HPDE6-E6E7 (cell line): ENCODE measurements around the gene PPM1H.
"Not testable (repeated sequence)": the region's sequence is repeated elsewhere in the genome, so short reads cannot be mapped to it uniquely, and the experiment has no call there.

Experiments
- DNase-seq: peaks from one replicate; pipeline ENCODE4 v3.0.0; 2011; ENCODE audit warnings: missing footprints; ENCODE audit errors: extremely low spot score

Gene PPM1H

DNA sequence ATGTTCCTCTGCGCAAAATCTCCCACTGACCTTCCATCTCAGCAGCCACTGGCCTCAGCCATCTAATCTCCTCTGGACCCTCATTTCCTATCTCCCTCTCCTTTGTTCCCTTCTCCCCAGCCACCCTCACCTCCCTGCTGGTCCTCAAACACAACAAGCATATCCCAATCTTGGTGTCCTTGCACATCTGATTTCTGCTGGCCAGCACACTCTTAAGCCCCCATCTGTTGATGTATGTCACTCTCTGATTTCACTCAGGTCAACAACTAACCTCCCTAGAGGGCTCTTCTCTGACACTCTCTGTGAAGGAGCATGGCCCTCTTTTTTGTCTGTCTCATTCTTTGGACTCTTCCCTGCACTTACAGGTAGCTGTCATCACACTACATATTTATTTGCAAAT, 25.6 kb downstream of the PPM1H start:
- DNase-seq: no peak

DNA sequence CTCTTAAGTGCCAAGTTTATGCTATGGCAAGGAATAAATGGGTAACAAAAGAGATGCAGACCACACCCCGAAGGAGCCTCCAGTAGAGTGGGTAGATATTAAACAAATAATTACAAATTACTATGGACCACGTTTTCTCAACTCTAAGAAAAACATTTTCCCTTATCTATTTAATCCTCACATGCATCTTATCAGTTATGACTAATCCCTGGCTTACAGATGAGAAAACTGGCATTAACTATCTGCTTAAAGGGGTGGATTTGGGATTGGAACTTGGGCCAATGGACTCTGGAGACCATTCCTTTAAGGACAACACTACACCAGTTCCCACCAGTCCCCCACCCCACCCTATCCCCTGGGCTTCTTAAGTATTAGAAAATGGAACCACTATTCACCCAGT, 26.3 kb downstream of the PPM1H start:
- no peak for DNase-seq

DNA sequence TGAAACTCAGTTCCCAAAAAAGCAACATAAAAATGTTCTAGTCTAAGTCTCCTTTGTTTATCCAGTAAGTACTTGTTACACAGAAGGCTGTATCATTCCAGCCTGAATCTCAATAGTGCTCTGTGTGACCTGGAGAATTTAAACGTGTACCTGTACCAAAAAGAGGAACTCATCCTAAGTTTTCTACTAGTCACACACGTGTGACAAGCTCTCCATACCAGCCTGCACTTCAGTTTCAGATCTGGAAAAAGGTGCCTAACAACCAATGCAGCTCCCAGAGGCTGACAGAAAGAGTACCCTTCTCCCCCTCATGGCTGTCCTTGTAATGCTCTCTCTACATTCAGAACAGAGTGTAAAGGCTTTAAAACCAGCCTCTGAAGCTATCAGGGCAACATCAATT, 27.4 kb downstream of the PPM1H start:
- no peak for DNase-seq

DNA sequence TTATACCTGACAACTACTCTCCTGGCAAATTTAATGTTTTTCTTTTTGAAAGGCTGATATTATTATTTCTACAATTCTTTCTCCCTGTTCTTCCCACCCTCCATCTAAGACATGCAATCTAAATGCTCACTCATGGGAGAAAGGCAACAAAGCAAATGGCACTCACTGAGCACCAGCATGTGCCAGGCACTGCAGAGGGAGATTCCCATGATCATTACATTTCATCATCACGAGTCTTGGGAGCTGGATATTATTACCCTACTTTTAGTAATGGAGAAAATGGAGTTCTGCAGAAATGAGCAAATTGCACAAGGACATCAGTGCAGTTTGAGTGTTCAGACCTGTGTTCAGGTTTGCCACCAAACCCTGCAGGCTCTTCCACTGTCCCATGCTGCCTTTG, 27.9 kb downstream of the PPM1H start:
- DNase-seq: no peak

DNA sequence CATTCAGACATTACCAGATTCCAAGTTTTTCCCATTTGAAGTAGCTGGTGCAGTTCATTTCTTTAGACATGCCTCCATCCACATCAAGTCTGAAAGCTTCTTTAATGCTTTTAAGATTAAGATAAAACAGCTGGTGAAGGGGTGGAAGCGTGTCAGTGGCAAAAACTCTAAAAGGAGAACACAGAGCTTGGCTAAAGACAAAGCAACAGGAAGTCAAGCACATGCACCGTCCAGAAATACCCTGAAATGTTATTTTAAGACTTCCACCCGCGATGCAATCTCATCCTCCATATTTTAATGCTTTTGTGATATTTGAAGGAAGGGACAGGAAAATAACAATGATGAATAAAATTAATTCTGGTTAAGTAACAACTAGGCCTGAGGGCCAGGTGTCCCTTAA, 31.8 kb downstream of the PPM1H start:
- DNase-seq: no peak

DNA sequence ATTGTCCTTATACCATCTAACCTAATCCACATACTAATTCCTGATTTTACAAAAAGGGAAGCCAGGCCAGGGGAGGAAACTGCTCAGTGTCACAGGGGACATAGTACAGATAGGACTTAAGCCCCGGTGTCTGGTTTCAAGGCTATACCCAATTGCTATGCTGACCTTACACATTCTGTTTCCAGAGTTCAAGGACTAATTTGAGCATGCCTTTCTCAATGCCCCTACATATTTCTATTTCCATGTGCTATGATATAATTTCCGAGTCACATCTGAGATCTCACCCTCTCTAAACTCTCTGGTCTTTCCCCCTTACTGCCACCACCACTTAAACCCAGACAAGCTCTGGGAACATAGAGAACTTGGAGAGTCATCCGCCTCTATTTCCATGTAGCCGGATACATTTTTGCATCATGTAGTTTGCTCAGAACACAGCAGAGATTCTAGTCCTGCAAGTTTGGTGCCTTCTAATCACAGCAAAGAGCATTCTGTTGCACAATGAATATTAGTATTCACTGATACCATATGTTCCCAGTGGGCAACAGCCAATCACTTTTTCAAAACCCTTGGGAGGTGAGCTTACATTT, 34.2 kb downstream of the PPM1H start:
- no peak for DNase-seq

DNA sequence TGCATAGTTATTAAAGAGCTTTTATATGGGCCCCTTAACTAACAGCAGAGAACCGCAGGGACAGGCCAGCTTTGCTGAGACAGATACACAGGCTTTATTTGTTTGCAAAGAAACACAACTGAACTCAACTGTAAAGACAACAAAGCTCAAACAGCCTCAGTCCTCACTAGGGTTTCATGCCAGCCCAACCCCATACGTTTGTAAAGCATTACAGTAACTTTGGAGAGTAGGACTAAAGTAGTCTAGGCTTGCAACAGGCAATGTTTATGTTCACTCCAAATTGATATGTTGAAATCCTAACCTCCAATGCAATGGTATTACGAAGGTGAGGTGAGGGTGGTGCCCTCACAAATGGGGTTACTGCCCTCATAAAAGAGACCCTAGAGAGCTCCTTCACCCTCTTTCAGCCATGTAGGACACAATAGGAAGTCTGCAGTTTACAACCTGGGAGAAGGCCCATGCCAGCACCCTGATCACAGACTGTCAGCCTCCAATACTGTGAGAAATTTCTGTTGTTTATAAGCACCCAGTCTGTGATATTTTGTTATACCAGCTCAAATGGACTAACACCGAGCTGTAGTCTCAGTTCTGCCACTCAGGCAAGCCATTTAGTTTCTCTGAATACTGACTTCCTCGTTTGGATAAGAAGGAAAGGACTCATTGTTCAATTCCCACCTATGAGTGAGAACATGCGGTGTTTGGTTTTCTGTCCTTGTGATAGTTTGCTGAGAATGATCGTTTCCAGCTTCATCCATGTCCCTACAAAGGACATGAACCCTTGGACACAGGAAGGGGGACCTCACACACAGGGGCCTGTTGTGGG, 35.2 kb downstream of the PPM1H start:
- no peak for DNase-seq

DNA sequence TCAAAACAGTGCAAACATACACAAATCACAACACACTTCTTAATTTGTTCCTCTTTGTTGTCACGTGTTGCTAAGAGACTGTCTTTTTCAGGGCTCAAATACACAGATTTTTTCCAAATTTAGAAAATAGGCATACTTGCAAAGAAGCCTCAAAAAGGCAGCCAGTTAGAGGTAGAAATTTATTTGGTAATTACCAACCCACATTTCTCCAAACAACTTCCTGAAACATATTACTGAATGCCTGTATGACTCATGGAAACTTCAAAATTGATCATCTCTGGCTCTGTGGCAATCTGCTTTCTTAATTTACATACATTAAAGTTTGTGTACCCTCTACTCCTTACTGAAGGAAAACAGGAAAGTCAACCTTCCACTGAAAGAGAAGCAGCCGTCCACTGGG, 36.4 kb downstream of the PPM1H start:
- DNase-seq: no peak

DNA sequence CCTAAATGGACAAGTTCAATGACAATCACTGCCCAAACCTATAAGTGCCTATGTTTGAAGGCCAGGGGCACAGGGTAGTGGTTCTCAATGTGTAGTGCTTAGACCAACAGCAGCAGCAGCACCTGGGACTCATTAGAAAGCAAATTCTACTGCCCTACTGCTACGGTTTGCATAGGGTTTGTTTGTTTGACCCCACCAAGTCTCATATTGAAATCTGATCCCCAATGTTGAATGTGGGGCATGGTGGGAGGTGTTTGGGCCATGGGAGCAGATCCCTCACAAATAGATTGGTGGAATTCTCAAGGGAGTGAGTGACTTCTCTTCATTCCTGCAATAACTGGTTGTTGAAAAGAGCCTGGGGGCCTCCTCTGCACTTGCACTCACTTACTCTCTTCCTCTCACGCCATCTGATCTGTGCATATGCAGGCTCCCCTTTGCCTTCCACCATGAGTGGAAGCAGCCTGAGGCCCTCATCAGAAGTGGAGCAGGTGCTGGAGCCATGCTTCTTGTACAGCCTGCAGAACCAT, 39.5 kb downstream of the PPM1H start:
- no peak for DNase-seq

DNA sequence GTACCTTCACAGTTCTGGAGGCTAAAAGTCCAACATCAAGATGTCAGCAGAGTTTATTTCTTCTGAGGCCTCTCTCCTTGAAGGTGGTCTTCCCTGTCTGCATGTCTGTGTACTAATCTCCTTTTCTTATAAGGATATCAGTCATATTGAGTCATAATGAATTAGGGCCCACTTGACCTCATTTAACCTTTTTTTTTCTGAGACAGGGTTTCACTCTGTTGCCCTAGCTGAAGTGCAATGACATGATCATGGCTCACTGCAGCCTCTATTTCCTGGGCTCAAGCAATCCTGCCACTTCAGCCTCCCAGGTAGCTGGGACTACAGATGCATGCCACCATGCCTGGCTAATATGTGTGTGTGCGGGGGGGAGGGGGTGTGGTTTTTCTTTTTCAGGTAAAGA, 41.7 kb downstream of the PPM1H start:
- DNase-seq: no peak

DNA sequence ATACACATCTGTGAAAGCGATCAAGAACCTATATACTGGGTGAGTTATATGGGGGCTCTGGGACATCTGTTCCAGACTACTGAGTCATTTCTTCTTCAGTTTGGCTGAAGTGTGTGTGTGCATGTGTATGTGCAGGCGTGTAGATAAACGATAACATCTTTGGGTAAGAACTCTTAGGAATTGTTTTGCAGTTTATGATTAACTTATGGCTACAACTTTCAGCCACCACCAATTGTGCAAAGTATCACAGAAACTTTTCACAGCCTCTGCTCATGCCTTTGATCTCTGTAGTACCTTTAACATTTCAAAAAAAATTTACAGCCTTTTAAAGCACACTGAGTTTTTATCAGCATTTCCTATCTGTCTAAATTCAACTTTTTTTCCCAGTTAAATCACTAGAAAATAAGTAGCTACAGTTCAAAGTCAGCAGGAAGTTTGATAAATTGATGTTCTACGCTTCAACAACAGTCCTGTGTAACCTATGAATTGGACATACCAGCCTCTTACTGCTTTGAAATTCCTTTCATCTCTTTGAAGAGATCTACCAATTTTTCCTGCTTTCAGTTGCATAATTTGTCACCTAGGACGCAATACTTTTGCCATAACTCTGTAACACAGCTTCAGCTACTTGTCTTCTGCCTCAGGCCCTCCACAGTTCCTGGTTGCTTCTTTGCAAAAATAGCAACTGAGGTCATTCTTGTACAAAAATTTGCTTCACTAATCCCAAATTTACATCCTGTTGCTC, 43.0 kb downstream of the PPM1H start:
- no peak for DNase-seq

DNA sequence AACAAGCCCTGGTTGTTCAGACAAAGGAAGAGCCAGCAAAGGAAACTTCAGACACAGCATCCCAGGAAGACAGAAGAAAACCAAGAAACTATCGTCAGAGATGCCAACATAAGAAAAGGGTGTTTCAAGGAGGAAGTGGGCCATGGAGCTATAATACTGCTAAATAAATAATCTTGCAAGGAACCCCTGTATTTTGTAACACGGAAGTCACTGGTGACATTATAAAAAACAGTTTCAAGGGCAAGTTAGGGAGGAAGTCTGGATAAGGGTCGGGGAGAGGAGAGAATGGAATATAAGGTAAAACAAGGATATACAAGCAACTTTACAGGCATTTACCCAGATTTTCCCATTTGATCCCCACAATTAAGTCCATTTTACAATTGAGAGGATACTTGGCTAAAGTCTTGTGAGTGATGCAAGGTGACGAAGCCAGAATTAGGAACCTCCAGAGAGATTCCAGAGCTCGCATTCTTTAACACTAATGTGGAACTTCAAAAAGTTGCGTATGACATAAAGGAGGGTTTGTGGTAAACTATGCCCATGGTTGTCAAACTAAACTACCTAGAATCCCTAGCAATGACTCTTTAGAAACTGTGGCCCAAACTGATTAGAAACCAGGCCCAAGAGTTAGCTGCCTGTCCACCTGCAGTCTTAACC, 46.4 kb downstream of the PPM1H start:
- DNase-seq: no peak

DNA sequence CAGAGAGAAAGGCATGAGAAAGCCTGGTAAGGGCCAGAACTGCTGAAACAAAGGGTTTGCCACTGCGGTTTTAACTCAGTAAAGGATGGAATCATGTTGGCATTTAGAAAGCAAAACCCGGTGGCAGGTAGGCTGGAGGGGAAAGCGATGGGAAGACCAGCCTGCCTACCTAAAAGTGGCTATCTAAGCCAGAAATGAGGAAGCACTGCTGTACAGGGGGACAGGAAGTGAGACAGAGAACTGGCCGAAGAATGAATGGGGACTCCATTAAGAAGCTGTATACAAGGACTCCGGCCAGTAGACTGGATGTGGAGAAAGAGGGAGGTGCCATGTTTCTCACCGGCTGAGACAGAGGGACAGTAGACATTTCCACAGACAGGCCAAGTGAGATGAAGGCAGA, 48.2 kb downstream of the PPM1H start:
- DNase-seq: no peak

DNA sequence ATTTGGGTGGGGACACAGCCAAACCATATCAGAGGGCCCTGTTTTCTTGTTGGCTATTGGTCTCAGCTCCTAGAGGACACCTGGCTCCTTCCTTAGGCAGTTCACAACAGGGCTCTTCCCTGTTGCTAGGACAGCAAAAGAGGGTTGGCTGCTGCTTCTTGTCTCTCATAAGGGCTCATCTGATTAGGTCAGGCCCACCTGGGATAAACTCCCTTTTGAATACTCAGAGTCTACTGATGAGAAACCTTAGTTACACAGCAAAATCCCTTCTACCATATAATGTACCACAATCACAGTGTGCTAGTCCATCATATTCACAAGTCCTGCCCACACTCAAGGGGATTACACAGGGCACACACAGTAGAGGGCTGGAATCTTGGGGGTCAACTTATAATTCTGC, 49.7 kb downstream of the PPM1H start:
- DNase-seq: no peak

DNA sequence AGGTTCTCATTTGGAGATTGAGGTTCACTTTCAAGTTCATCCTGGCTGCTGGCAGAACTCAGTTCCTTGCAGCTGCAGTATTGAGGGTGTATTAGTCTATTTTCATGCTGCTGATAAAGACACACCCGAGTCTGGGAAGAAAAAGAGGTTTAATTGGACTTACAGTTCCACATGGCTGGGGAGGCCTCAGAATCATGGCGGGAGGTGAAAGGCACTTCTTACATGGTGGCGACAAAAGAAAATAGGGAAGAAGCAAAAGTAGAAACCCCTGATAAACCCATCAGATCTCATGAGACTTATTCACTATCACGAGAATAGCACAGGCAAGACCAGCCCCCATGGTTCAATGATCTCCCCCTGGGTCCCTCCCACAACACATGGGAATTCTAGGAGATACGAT, 50.1 kb downstream of the PPM1H start:
- not testable (repeated sequence) for DNase-seq

DNA sequence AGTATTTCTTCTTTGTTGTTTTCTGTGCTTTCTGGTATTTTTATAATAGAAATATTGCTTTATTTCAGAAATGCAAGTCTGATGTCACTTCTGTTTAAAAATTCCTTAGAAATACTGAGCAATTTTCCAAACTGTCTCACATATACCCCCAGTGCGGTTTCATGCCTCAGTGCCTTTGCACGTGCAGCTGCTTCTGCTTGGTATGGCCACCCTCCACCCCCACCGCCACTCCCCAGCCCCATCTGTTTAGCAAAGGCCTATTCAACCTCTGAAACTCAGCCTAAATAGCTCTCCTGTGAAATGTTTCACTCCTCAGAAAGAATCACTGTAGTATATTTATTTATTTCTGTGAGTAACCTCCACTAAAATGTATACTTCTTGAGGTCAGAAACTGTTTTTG, 52.3 kb downstream of the PPM1H start:
- DNase-seq: no peak

DNA sequence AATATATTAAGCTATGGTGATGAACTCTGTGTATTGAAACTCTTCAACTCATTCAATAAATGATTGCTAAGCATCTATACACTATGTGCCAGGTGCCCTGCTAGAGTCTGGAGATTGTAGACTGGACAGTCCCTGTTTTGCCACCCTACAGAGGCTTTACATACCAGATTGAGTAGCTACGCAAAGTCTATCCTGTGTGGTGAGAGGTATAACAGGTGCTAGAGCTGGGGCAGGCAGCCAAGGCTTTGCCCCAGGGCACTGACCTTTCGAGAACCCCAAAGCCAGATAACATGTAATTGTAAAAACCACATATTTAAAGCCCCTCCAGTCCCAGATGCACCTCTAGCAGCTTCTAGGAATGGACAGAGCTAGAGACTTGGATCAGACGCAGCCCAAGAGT, 52.8 kb downstream of the PPM1H start:
- DNase-seq: no peak

DNA sequence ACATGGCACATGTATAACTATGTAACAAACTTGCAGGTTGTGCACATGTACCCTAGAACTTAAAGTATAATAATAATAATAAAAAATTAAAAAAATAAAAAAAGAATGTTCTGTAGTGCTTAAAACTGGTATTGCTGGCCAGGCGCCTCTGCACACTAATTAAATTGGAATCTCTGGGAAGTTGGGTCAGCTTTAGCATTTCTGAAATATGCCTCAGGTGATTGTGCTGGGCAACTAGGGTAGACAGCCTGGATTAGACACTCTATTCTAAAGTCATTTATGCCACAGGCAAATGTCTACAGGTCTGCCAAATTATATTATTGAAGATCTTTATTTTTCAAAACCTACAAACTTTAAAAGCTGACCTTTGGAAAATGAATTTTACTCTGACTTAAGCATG, 55.3 kb downstream of the PPM1H start:
- DNase-seq: no peak

DNA sequence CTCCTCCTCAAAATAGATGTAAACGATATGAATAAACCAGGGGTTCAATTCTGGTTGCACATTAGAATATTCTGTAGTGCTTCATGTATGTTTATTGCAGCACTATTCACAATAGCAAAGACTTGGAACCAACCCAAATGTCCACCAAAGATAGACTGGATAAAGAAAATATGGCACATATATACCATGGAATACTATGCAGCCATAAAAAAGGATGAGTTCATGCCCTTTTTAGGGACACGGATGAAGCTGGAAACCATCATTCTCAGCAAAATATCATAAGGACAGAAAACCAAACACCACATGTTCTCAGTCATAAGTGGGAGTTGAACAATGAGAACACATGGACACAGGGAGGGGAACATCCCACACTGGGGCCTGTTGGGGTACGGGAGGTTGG, 55.7 kb downstream of the PPM1H start:
- DNase-seq: not testable (repeated sequence)

DNA sequence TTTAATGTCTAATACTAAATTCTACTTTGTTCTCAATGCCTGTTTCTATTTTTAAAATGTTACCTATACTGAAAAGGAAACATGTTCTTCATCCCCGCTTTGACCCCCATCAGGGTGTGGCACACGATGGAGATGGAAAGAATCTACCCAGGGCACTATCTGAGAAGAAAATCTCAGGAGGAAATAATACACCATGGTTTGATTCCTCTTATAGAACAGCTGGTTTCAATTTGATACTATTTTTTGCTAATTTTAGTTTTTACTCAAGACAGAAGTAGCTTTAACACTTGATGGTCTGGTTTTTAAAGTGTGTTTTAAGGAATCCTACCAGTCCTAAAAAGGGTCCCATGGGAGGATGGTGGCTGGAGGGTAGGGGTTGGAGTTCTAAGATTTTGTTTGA, 56.7 kb downstream of the PPM1H start:
- DNase-seq: no peak

DNA sequence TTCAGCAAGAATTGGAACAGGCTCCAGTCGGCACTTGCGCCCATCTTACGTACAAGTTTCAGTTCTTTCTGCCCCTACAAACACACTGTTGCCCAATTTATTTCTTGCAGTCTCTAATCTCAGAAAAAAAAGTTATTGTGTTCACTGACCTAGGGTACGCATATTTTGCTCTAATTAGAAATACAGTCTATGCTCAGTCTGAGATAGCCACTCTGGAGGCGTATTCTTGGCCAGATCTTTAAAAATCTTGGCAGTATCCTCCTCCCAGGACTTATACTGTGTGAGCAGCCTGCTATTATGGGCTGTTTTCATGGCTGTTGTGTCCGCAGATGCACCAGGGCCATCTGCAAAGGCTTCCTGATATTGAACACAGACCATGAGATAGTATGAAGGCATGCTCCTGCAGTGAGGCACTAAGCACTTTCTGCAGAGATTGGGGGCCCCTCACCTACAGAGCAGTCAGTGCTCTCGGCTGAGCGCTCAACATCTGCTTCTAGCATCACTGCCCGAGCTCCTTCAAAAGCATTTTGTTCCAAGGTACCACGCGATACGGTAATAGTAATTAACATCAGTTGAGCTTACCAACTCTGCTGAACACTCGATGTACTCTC, 57.9 kb downstream of the PPM1H start:
- DNase-seq: no peak
